NK-92 treated with Interleukin-12 subunit alpha and Interleukin-12 subunit beta, amount 100 ng/mL, for 24 hours (cell line): ENCODE results near the gene RUSC1.

Experiments used
- DNase-seq: peaks from one replicate; lab custom pipeline; 2025; lab: John Stamatoyannopoulos, UW

RUSC1 gene

DNA sequence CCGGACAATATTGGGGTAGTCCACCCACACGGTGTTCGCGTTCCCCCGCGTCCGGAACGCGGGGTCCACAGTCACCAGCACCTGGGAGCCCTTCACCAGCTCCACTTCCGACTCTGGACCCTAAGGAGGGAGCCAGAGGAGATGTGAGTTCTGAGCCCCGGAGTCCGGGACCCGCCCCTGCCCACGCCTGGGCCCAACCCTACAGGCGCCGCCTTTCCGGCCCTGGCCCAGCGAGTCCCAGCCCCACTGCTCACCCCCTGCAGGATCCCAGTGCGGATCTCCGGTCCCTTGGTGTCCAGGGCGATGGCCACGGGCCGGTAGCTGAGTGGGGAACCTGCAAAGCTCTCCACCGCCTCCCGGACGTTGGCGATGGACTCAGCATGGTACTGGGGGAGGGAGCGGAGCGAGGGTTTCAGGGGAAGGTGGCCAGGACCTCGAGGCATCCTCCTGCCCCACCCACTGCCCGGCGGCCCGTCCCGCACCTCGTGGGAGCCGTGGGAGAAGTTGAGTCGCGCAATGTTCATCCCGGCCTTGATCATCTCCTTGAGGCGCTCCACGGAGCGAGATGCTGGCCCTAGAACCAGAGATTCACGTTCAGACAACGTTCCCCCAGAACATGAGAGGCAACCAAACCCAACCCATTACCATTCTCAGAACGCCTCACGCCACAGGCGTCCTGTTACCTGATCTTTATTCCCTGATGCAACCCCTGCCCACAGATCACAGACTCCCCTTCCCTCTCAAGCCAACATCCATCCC, 25.3 kb upstream of the RUSC1 start:
- DNase-seq, result no peak

GRCh38 chr1:155295942-155296267, 24.8 kb upstream of the RUSC1 start:
- DNase-seq, result no peak

DNA sequence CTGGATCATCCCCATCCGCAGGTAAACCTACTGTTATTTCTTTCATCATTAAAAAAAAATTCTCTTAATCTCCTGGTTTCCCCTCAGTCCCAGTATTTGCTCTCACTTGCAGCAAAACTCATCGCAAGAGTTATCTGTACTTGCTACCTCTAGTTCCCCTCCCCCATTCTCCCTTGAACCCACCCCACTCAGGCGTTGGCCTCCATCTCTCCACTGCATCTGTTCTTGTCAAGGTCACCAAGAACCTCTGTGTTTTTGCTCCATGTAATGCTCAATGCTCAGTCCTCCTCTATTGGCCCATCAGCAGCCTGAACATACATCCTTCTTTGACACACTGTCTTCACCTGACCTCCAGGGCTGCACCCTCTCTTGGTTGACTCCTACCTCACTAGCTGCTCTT, 24.0 kb upstream of the RUSC1 start:
- no peak for DNase-seq

DNA sequence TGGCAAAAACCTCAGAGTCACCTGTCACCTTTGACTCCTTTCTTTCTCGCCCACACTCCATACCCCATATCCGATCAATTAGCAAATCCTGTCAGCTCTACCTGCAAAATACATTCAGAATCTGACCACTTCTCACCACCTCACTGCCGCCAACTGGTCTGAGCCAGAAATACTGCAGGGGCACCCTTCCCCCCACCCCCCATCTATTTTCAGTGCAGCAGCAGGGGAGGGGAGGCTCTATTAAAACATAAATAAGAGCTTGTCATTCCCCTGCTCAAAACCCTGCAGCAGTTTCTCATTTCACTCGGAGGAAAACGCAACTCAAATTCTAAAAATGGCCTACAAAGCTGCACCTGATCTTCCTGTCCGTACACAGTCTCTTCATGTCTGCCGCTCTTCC, 23.3 kb upstream of the RUSC1 start:
- DNase-seq, result no peak

GRCh38 chr1:155300024-155300423, 20.7 kb upstream of the RUSC1 start:
- DNase-seq, result no peak

DNA sequence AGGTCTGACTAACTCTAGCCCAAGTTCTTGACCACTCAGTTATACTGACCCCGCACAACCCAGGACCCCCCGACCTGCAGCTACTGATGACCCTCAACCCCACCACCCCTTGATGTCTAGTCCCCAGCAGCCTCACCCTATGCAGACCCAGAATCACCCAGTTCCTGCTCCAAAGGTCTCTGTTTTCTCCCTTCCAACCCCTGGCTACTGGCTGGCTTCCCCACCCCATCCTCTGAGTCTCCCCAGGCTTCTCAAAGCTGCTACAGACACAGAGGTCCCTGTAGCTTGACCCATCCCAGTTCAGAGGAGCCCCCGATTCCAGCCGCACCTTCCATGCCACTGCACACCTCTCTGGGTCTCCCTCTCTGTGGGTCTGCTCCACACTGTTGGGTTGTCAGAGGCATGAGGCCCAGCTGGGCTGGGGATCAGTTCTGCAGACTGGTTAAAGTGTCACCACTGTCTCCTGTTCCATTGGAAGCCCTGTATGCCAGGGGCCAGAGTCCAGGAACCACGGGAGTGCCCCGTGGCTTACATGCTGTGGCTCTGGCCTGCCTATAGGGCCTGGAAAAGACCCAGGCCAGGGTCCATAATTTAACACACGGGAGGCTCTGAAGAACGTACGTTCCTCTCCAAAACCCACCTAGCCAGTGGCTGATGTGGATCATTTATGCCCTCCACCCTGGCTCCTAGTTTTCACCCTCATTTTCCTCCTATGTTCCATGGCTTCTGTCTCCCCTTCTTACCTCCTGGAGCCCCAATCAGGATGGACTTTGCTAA, 20.0 kb upstream of the RUSC1 start:
- DNase-seq, result no peak

DNA sequence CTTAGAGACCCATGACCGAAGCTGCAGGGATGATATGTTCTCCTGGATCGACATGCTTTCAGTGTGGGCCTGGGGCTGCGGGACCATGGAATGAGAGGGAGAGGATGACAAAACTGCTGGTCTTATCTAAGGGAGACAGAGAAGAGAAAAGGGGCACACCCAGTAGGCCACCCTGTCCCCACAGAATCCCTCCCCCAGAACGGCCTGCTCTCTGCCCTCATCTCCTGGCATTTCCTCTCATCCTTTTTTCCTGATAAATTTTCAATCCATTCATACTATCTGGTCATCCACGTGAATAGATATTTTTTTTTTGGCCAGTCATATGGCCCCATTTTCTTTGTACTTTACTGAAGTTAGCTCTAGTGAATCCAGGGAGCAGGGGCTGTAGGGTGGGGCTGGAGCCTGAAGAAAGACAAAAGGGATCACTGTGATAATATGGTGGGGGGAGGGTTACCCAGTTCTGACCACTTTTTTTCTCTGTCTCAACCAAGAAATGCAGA, 19.3 kb upstream of the RUSC1 start, which contains the start of gene PKLR:
Gene PKLR, minus strand, starts transcription at position 97 of the 500 bp plus-strand sequence. Its CDS starts 43 bp downstream, at position 54.
- no peak for DNase-seq

- DNase-seq, result no peak
Observed at GRCh38 chr1:155304558-155305063, 16.1 kb upstream of the RUSC1 start.

GRCh38 chr1:155305881-155306391, 14.8 kb upstream of the RUSC1 start:
- no peak for DNase-seq

- no peak for DNase-seq
Observed at GRCh38 chr1:155307247-155307740, 13.4 kb upstream of the RUSC1 start.

DNA sequence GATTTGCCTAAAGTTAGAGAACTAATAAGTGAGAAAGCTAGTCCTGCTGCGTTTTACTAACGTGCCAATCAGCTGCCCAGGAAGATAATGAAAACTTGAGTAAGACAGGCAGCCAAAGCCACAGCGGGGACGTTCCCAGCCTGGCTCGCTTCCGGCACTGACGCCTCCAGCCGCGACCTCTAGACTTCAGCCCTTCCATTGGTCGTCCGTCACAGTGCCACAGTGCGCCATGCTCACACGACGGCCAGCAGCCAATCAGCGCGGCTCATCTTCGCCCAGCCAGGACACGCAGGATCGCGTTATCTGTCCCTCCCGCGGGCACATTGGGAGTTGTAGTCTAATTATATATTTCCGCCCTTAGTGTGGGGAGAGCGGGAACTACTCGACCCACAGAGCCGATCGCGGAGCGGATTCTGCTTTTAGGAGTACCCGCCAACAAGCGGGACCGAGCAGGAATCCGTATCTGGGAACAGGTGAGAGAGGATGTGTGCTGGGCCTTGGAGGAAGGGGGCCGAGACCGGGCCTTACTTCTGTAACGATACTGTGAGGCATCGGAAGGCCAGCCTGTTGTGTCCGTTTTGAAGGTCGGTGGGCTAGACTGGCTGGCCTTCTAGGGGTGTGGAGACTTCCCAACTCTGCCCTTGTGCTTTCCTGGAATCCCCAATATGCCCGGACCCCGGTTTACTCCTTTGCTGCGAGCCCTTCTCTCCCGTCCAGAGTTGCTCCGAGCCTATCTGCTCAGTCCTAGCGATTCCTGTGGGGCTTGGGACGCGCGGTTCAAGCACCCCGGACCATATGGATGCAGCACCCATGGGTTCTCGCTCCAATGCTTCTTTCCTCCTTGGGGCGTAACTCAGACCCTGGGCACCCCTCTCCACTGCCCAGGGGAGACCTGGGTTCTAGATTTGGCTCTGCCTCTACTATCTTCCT, 11.9 kb upstream of the RUSC1 start, which contains the start of gene FDPS:
Gene FDPS, plus strand, starts transcription at position 374 of the 930 bp plus-strand sequence. CDS start 924 bp downstream, outside the sequence.
- peak; percentile 97 for DNase-seq

- DNase-seq, result no peak
Observed at GRCh38 chr1:155309423-155310021, 11.2 kb upstream of the RUSC1 start.

DNA sequence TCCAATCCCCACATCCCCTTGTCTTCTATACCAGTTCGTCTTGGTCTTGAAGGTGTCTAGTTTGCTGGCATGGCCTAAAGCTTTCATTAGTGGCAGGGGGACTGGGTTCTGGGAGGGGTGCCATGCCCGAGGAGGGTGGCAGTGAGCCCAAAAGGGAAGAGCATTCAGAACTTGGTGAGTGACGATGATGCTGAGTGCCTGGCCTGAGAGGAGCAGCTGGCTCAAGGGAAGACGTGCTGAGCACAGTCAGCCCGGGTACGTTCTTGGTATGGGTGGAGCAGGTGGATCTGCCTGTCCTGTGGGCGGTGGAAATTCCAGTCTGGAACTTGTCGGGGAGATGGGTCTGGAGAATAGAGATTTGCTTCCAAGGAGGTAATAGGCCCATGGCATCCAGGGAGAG, 7.4 kb upstream of the RUSC1 start:
- no peak for DNase-seq

DNA sequence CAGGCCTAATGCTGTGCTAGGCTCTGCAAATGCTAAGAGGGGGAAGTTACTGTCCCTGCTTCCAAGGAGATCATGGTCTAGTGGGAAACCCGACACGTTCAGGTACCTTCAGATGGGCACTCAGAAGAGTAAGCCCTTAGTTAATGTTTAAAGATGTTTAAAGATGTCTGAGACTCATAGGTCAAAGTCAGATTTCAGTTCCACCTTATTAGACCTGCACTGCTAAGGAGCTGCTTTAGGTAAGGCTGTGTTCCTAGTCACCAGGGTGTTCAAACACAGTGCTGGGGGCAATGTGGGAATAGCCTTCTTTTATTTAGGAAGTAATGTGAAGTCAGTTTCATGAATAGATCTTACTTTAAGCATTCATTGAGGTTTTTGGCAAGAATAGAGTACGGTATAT, 3.8 kb upstream of the RUSC1 start:
- DNase-seq, result no peak

- DNase-seq, result no peak
Observed at GRCh38 chr1:155318082-155318481, 2.6 kb upstream of the RUSC1 start.

- no peak for DNase-seq
Observed at GRCh38 chr1:155319536-155319935, 1.2 kb upstream of the RUSC1 start.

- DNase-seq, result no peak
Observed at GRCh38 chr1:155320252-155320651, 442 bp upstream of the RUSC1 start.

DNA sequence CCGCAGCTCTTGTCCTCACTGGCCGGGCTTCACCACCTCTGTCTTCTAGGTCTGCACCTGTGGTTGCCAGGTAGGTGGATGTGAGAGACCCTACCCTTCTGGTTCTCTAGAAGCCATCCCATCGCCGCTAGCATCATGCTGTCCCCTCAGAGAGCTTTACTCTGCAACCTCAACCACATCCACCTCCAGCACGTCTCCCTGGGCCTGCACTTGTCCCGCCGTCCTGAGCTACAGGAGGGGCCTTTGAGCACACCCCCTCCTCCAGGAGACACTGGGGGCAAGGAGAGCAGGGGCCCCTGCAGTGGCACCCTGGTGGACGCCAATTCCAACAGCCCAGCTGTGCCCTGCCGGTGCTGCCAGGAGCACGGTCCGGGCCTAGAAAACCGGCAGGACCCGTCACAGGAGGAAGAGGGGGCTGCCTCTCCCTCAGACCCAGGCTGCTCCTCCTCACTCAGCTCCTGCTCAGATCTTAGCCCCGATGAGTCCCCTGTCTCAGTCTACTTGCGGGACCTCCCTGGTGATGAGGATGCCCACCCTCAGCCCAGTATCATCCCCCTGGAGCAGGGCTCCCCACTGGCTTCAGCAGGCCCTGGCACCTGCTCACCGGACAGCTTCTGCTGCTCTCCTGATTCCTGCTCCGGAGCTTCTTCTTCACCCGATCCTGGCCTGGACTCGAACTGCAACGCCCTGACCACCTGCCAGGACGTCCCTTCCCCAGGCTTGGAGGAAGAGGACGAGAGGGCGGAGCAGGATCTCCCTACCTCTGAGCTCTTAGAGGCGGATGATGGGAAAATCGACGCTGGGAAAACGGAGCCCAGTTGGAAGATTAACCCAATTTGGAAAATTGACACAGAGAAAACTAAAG, 1.2 kb downstream of the RUSC1 start:
- DNase-seq, result no peak

GRCh38 chr1:155322571-155322952, 1.9 kb downstream of the RUSC1 start:
- no peak for DNase-seq
